Activated naive CD8-positive, alpha-beta T cell (primary cell): Measurements from ENCODE around the gene CEP85.
A peak's percentile ranks its signal among the peaks of the same experiment; 100 is the strongest.

Source experiments
- H3K27ac Mint-ChIP-seq: one replicate; pipeline ENCODE4 v1.8.0; 2021; ENCODE audit warnings: mixed read lengths
- H3K27me3 Mint-ChIP-seq: one replicate; pipeline ENCODE4 v1.8.0; 2021; ENCODE audit warnings: mixed read lengths
- H3K36me3 Mint-ChIP-seq: one replicate; pipeline ENCODE4 v1.8.0; 2021; ENCODE audit warnings: mixed read lengths
- H3K4me1 Mint-ChIP-seq: one replicate; pipeline ENCODE4 v1.8.0; 2021; ENCODE audit warnings: low read depth, mixed read lengths
- H3K4me3 Mint-ChIP-seq: one replicate; pipeline ENCODE4 v1.8.0; 2021; ENCODE audit warnings: mild to moderate bottlenecking, mixed read lengths
- H3K9me3 Mint-ChIP-seq: one replicate; pipeline ENCODE4 v1.8.0; 2021; ENCODE audit warnings: low read depth, mixed read lengths

CEP85 gene

GRCh38 chr1:26252718-26253117 is 18.7 kb downstream of the CEP85 start:
- Mint-ChIP-seq H3K27me3 (no peaks in the 10 kb centered on the region), H3K4me3 (no peak overlapping the region), H3K4me1 (peaks cover 1% of the 10 kb centered on the region), H3K36me3 (peaks cover 9% of the 10 kb centered on the region), H3K9me3 (no peaks in the 10 kb centered on the region), H3K27ac (no peak overlapping the region)

GRCh38 chr1:26254404-26254803 is 20.4 kb downstream of the CEP85 start:
- Mint-ChIP-seq H3K4me3 (no peak overlapping the region), H3K27me3 (no peaks in the 10 kb centered on the region), H3K9me3 (no peaks in the 10 kb centered on the region), H3K4me1 (peaks cover 1% of the 10 kb centered on the region), H3K27ac (no peak overlapping the region), H3K36me3 (peaks cover 15% of the 10 kb centered on the region)

- no peak overlapping the region for H3K4me3 Mint-ChIP-seq
- H3K27ac Mint-ChIP-seq, result no peak overlapping the region
- H3K36me3 Mint-ChIP-seq, result peaks cover 17% of the 10 kb centered on the region
- H3K27me3 Mint-ChIP-seq, result no peaks in the 10 kb centered on the region
- H3K9me3 Mint-ChIP-seq, result no peaks in the 10 kb centered on the region
- H3K4me1 Mint-ChIP-seq, result peaks cover 1% of the 10 kb centered on the region
Measured at GRCh38 chr1:26257222-26257621, 23.2 kb downstream of the CEP85 start.

GRCh38 chr1:26259005-26259404 is 25.0 kb downstream of the CEP85 start:
- Mint-ChIP-seq H3K36me3 (peaks cover 11% of the 10 kb centered on the region), H3K9me3 (no peaks in the 10 kb centered on the region), H3K4me3 (no peak overlapping the region), H3K27ac (no peak overlapping the region), H3K4me1 (peaks cover 1% of the 10 kb centered on the region), H3K27me3 (no peaks in the 10 kb centered on the region)

- Mint-ChIP-seq H3K27ac (no peak overlapping the region), H3K4me3 (no peak overlapping the region), H3K4me1 (no peaks in the 10 kb centered on the region), H3K36me3 (peaks cover 9% of the 10 kb centered on the region), H3K27me3 (no peaks in the 10 kb centered on the region), H3K9me3 (no peaks in the 10 kb centered on the region)
Measured at GRCh38 chr1:26259578-26259977, 25.6 kb downstream of the CEP85 start.

GRCh38 chr1:26263212-26263611 is 29.2 kb downstream of the CEP85 start:
- Mint-ChIP-seq H3K27ac (no peak overlapping the region), H3K36me3 (peaks cover 9% of the 10 kb centered on the region), H3K9me3 (no peaks in the 10 kb centered on the region), H3K4me3 (no peak overlapping the region), H3K4me1 (peaks cover 4% of the 10 kb centered on the region), H3K27me3 (no peaks in the 10 kb centered on the region)

GRCh38 chr1:26265405-26265804 is 31.4 kb downstream of the CEP85 start:
- no peak overlapping the region for H3K4me3 Mint-ChIP-seq
- peaks cover 4% of the 10 kb centered on the region for H3K4me1 Mint-ChIP-seq
- peaks cover 23% of the 10 kb centered on the region for H3K36me3 Mint-ChIP-seq
- no peaks in the 10 kb centered on the region for H3K27me3 Mint-ChIP-seq
- H3K9me3 Mint-ChIP-seq, result no peaks in the 10 kb centered on the region
- H3K27ac Mint-ChIP-seq, result no peak overlapping the region

- Mint-ChIP-seq H3K9me3 (no peaks in the 10 kb centered on the region), H3K4me3 (no peak overlapping the region), H3K27me3 (no peaks in the 10 kb centered on the region), H3K36me3 (peaks cover 30% of the 10 kb centered on the region), H3K27ac (no peak overlapping the region), H3K4me1 (peaks cover 4% of the 10 kb centered on the region)
Measured at GRCh38 chr1:26268290-26269197, 34.5 kb downstream of the CEP85 start.

GRCh38 chr1:26269198-26269550 is 35.2 kb downstream of the CEP85 start:
- no peaks in the 10 kb centered on the region for H3K27me3 Mint-ChIP-seq
- no peak overlapping the region for H3K4me3 Mint-ChIP-seq
- no peak overlapping the region for H3K27ac Mint-ChIP-seq
- peaks cover 4% of the 10 kb centered on the region for H3K4me1 Mint-ChIP-seq
- no peaks in the 10 kb centered on the region for H3K9me3 Mint-ChIP-seq
- peaks cover 31% of the 10 kb centered on the region for H3K36me3 Mint-ChIP-seq

- Mint-ChIP-seq H3K4me1 (peaks cover 51% of the 10 kb centered on the region), H3K27me3 (no peaks in the 10 kb centered on the region), H3K36me3 (peaks cover 28% of the 10 kb centered on the region), H3K9me3 (peaks cover 2% of the 10 kb centered on the region), H3K4me3 (no peak overlapping the region), H3K27ac (peak overlapping the region; percentile 51)
Measured at GRCh38 chr1:26274801-26275425, 40.9 kb downstream of the CEP85 start.

- Mint-ChIP-seq H3K27me3 (no peaks in the 10 kb centered on the region), H3K9me3 (peaks cover 2% of the 10 kb centered on the region), H3K4me3 (peak overlapping the region; percentile 94), H3K36me3 (peaks cover 23% of the 10 kb centered on the region), H3K27ac (peak overlapping the region; percentile 100), H3K4me1 (peaks cover 53% of the 10 kb centered on the region)
Measured at GRCh38 chr1:26275580-26276431, 41.8 kb downstream of the CEP85 start.

GRCh38 chr1:26276432-26276838 is 42.4 kb downstream of the CEP85 start:
- Mint-ChIP-seq H3K4me1 (peaks cover 59% of the 10 kb centered on the region), H3K27ac (peak overlapping the region; percentile 100), H3K27me3 (no peaks in the 10 kb centered on the region), H3K4me3 (peak overlapping the region; percentile 94), H3K36me3 (peaks cover 29% of the 10 kb centered on the region), H3K9me3 (peaks cover 2% of the 10 kb centered on the region)

GRCh38 chr1:26277261-26277661 is 43.3 kb downstream of the CEP85 start:
- Mint-ChIP-seq H3K36me3 (peaks cover 28% of the 10 kb centered on the region), H3K27me3 (no peaks in the 10 kb centered on the region), H3K9me3 (peaks cover 2% of the 10 kb centered on the region), H3K4me1 (peaks cover 66% of the 10 kb centered on the region), H3K4me3 (peak overlapping the region; percentile 94), H3K27ac (peak overlapping the region; percentile 100)

- H3K36me3 Mint-ChIP-seq, result peaks cover 27% of the 10 kb centered on the region
- peak overlapping the region; percentile 94 for H3K4me3 Mint-ChIP-seq
- peaks cover 2% of the 10 kb centered on the region for H3K9me3 Mint-ChIP-seq
- H3K4me1 Mint-ChIP-seq, result peaks cover 70% of the 10 kb centered on the region
- H3K27me3 Mint-ChIP-seq, result no peaks in the 10 kb centered on the region
- peak overlapping the region; percentile 100 for H3K27ac Mint-ChIP-seq
Measured at GRCh38 chr1:26277719-26278118, 43.7 kb downstream of the CEP85 start.

- H3K9me3 Mint-ChIP-seq, result peaks cover 2% of the 10 kb centered on the region
- H3K4me1 Mint-ChIP-seq, result peaks cover 76% of the 10 kb centered on the region
- H3K27ac Mint-ChIP-seq, result peak overlapping the region; percentile 100
- peak overlapping the region; percentile 94 for H3K4me3 Mint-ChIP-seq
- H3K27me3 Mint-ChIP-seq, result no peaks in the 10 kb centered on the region
- peaks cover 26% of the 10 kb centered on the region for H3K36me3 Mint-ChIP-seq
Measured at GRCh38 chr1:26278303-26278702, 44.3 kb downstream of the CEP85 start.
